ENCODE measurements around the gene PATL1.

Gene PATL1

GRCh38 chr11:59614277-59615119 lies 54.3 kb downstream of the PATL1 start:
- DNase-seq (ENCODE audit: low read depth in 2 of 2): no peak

- no peak for DNase-seq (ENCODE audit: low read depth in 2 of 2)
Observed at GRCh38 chr11:59611570-59612565, 57.0 kb downstream of the PATL1 start.

GRCh38 chr11:59610289-59610688 lies 58.5 kb downstream of the PATL1 start:
- no peak for DNase-seq (ENCODE audit: low read depth in 2 of 2)

- DNase-seq (ENCODE audit: low read depth in 2 of 2): no peak
Observed at GRCh38 chr11:59607703-59608454, 61.0 kb downstream of the PATL1 start.

- DNase-seq (ENCODE audit: low read depth in 2 of 2): no peak
Observed at GRCh38 chr11:59602432-59602831, 66.4 kb downstream of the PATL1 start.

- no peak for DNase-seq (ENCODE audit: low read depth in 2 of 2)
Observed at GRCh38 chr11:59601788-59602187, 67.0 kb downstream of the PATL1 start.

GRCh38 chr11:59600636-59601035 lies 68.2 kb downstream of the PATL1 start:
- no peak for DNase-seq (ENCODE audit: low read depth in 2 of 2)

- DNase-seq (ENCODE audit: low read depth in 2 of 2): no peak
Observed at GRCh38 chr11:59600234-59600633, 68.6 kb downstream of the PATL1 start.

- no peak for DNase-seq (ENCODE audit: low read depth in 2 of 2)
Observed at GRCh38 chr11:59598961-59599360, 69.9 kb downstream of the PATL1 start.
